K562 (cell line): ENCODE results near the gene CEP85L. TPM values are rescaled to one million over a fixed set of nuclear protein-coding genes. Genes with fewer than 3 reads are reported as not detected.

Experiments used
- ATAC-seq: fragments of 200-7000 bp; cut with Tn5 transposase; 3 replicates; pipeline ENCODE4 v1.9.1; 2020; ENCODE audit warnings: moderate library complexity
- BruUV-seq: library from RNA; stranded (reverse); fragments of 400-500 nt; replicated peaks from 2 replicates; lab custom pipeline; 2021; lab: Mats Ljungman, UMichigan
- CTCF ChIA-PET: fragments of 300-600 bp; formaldehyde crosslinking; extraction: SDS; loops from one replicate; lab custom pipeline; 2021; ENCODE audit warnings: low intra/inter-chr PET ratio; lab: Yijun Ruan, JAX
- POLR2A ChIA-PET: fragments of 300-600, 350-650 bp; sonication (Branson Sonifier 250); formaldehyde crosslinking; extraction: SDS; loops from one replicate; lab custom pipeline; 2021; ENCODE audit warnings: antibody characterized with exemption, inconsistent platforms; lab: Yijun Ruan, JAX
- DNase-seq, 4 experiments: peaks; one replicate each; pipeline versions ENCODE4 v3.0.0 to v3.0.0-alpha.2; 2011 to 2018; ENCODE audit warnings: low spot score in 3 of 4, mixed read lengths in 3 of 4; ENCODE audit errors: extremely low read depth in 1 of 4
- FAIRE-seq: peaks from 2 replicates; lab custom pipeline; 2011; peaks lifted over from hg19 to GRCh38; lab: Jason Lieb, UNC
- H2AFZ ChIP-seq: 2 replicates; pipeline ENCODE4 v1.6.0; 2011; ENCODE audit warnings: low read depth, low read length, control low read depth, inconsistent platforms
- H3K27ac ChIP-seq: fragments of 200-600 bp; 3 replicates; pipeline ENCODE4 v1.8.0; 2011; ENCODE audit warnings: low read depth, mild to moderate bottlenecking, control low read depth, inconsistent platforms, low read length, moderate library complexity, mixed read lengths; ENCODE audit errors: extremely low read depth
- H3K27me3 ChIP-seq, 2 experiments: fragments of 300-600 bp in 1 of 2; 2 replicates in 1 of 2; 3 replicates in 1 of 2; pipeline versions ENCODE4 v1.6.0 to v1.8.0; 2011; ENCODE audit warnings: inconsistent platforms in 2 of 2, low read length in 2 of 2, mild to moderate bottlenecking in 1 of 2, mixed read lengths in 1 of 2, moderate library complexity in 1 of 2; ENCODE audit not compliant: control insufficient read depth in 2 of 2, insufficient read depth in 2 of 2
- H3K36me3 ChIP-seq: fragments of 300-600 bp; 3 replicates; pipeline ENCODE4 v1.8.0; 2011; ENCODE audit warnings: mild to moderate bottlenecking, low read length, inconsistent platforms; ENCODE audit not compliant: control insufficient read depth, insufficient read depth
- H3K4me1 ChIP-seq, 2 experiments: fragments of 200-600 bp in 1 of 2; replicated peaks in 1 of 2; 2 replicates in 1 of 2; 3 replicates in 1 of 2; pipeline versions ENCODE4 v1.5.1 to v1.8.0; 2011; ENCODE audit warnings: inconsistent platforms in 2 of 2, low read length in 2 of 2, mild to moderate bottlenecking in 1 of 2, mixed read lengths in 1 of 2, moderate library complexity in 1 of 2; ENCODE audit not compliant: control insufficient read depth in 2 of 2, insufficient read depth in 2 of 2
- H3K4me2 ChIP-seq: 2 replicates; pipeline ENCODE4 v1.6.1; 2011; ENCODE audit warnings: low read length, control low read depth, inconsistent platforms, mixed read lengths; ENCODE audit not compliant: insufficient read depth
- H3K4me3 ChIP-seq: fragments of 200-600 bp; sonication (generic), shearing (Covaris generic); 2 replicates; pipeline ENCODE4 v1.5.1; 2016; ENCODE audit warnings: control low read depth, inconsistent platforms
- H3K79me2 ChIP-seq: fragments of 200-600 bp; 3 replicates; pipeline ENCODE4 v1.8.0; 2011; ENCODE audit warnings: low read length, inconsistent platforms; ENCODE audit not compliant: control insufficient read depth, insufficient read depth
- H3K9ac ChIP-seq, 2 experiments: 2 replicates each; pipeline versions ENCODE4 v1.6.0 to v1.6.1; 2011; ENCODE audit warnings: low read depth in 2 of 2, low read length in 2 of 2, control low read depth in 1 of 2, inconsistent platforms in 1 of 2, mild to moderate bottlenecking in 1 of 2, mixed read lengths in 1 of 2; ENCODE audit not compliant: insufficient read depth in 1 of 2
- H3K9me1 ChIP-seq: one replicate; pipeline ENCODE4 v1.6.0; 2011; ENCODE audit warnings: inconsistent platforms, mild to moderate bottlenecking, low read length, moderate library complexity; ENCODE audit not compliant: control insufficient read depth, insufficient read depth
- H3K9me3 ChIP-seq: replicated peaks from 2 replicates; pipeline ENCODE4 v1.5.1; 2011; ENCODE audit warnings: low read depth, low read length, inconsistent platforms; ENCODE audit not compliant: control insufficient read depth, insufficient read depth
- H4K20me1 ChIP-seq: replicated peaks from 2 replicates; pipeline ENCODE4 v1.6.1; 2011; ENCODE audit warnings: low read length, inconsistent platforms, mixed read lengths; ENCODE audit not compliant: control insufficient read depth, insufficient read depth
- MAFK ChIP-seq: IDR thresholded peaks from 2 replicates; pipeline ENCODE4 v1.6.1; 2011; ENCODE audit warnings: low read length, improper control_type of control experiment
- SFPQ ChIP-seq: fragments of 200-400 bp; formaldehyde crosslinking; IDR thresholded peaks from 2 replicates; pipeline ENCODE4 v1.6.1; 2017; ENCODE audit warnings: mild to moderate bottlenecking, low read depth, low read length, moderate library complexity
- ZNF408 ChIP-seq: fragments of 250-450 bp; sonication (Bioruptor Pico); IDR thresholded peaks from 2 replicates; pipeline ENCODE4 v1.4.0; 2020; ENCODE audit warnings: low read depth, mild to moderate bottlenecking, moderate library complexity
- WGBS: fragments of 100-300 bp; shearing (Covaris generic); methylation state at CpG from one replicate; pipeline ENCODE4 v1.1.6; 2016; ENCODE audit warnings: low coverage, mixed read lengths; ENCODE audit not compliant: insufficient coverage; ENCODE audit errors: missing lambda C conversion rate; 5-methylcytosine and 5-hydroxymethylcytosine counted together
- in situ Hi-C: fragments of 300-500 bp; cut with MboI; formaldehyde crosslinking; loops from 4 replicates; pipeline ENCODE4 v1.15.0; 2018; ENCODE audit warnings: inconsistent platforms, mixed read lengths
- intact Hi-C: fragments of 100-400 bp; cut with micrococcal nuclease; formaldehyde crosslinking; loops from 2 replicates; pipeline ENCODE4 v1.14.2; 2022
- polyA plus RNA-seq, 8 experiments: library from polyadenylated mRNA; depleted of rRNA in 4 of 8; stranded (reverse) in 5 of 8; unstranded in 3 of 8; fragments of >200 nt; fragmentation: Nextera tagmentation in 2 of 8; fragmentation: Illumina TruSeq in 1 of 8; extraction: Ambion mirVana in 2 of 8; extraction: Trizol in 1 of 8; gene quantifications; 2 replicates each; pipeline versions ENCODE4 v1.2.1 to v1.2.3, GENCODE V29; 2011 to 2014; ENCODE audit warnings: inconsistent platforms in 1 of 8, missing spikeins in 1 of 8
- total RNA-seq, 7 experiments: library from RNA; depleted of rRNA in 6 of 7; stranded (reverse); fragments of >200 nt in 6 of 7; fragmentation: Illumina TruSeq in 2 of 7; extraction: Trizol in 2 of 7; gene quantifications; 2 replicates each; pipeline versions ENCODE4 v1.2.1 to v1.2.3, GENCODE V29; 2011 to 2021; ENCODE audit warnings: low replicate concordance in 1 of 7

Gene CEP85L
- total and polyA plus RNA-seq, 9 of the 15 experiments (the other 6 are each of a cell fraction or from before 2014, with no cell fraction given) = 4.5 to 15.8 (median 8.3) TPM

GRCh38 chr6:118700531-118700930 lies 49.1 kb upstream of the CEP85L start:
- Histone ChIP-seq H3K27me3 (no peaks in the 10 kb centered on the region), H4K20me1 (no peaks in the 10 kb centered on the region), H3K9me3 (no peaks in the 10 kb centered on the region), H3K79me2 (peaks cover 52% of the 10 kb centered on the region), H3K4me1 (peaks cover 0 to 20% of the 10 kb centered on the region in 2 experiments; a peak in 3 of 5 replicates), H3K4me2 (no peak overlapping the region), H3K9ac (no peak overlapping the region), H2AFZ (no peak overlapping the region)
- in situ Hi-C loops (no loop called here), intact Hi-C loops (no loop called here)
- ATAC-seq = no peak
- WGBS = 71% methylated on average over 2 of the region's 2 CpGs
- CTCF ChIA-PET = no interaction called here
- no TSS peak for BruUV-seq
- POLR2A ChIA-PET = interaction anchor here (0.6 kb wide), 1 partner anchor 11 kb away, joined by 3 read pairs; no protein-coding TSS in a partner anchor
- TF ChIP-seq SFPQ (no peak), ZNF408 (CRISPR knock-in tag) (no peak), MAFK (no peak)
- TF ChIP-seq, all 486 proteins: peak for 0
- FAIRE-seq = no peak
- no peak for DNase-seq
- no peak overlapping the region for H3K4me3 ChIP-seq
- H3K9me1 ChIP-seq = no peaks in the 10 kb centered on the region
- H3K36me3 ChIP-seq = peaks cover 11% of the 10 kb centered on the region; the same call in 2 of the 3 replicates
- no peak overlapping the region for H3K27ac ChIP-seq
